ENCODE measurements around the gene SESN1. TPM values are rescaled to one million over a fixed set of nuclear protein-coding genes. Genes with fewer than 3 reads are reported as not detected.

Gene SESN1
- total RNA-seq, 1 donor from 2014 or later, result 58.9 TPM

- no peaks in the 10 kb centered on the region for H3K27me3 ChIP-seq
- DNase-seq (ENCODE audit: extremely low spot score in 2 of 2), result no peak
- no peaks in the 10 kb centered on the region for H3K9me3 ChIP-seq
- intact Hi-C loops (cut with DNase I), result loop anchor here (10.0 kb wide), 1 partner anchor 169 kb away; no protein-coding TSS in a partner anchor
- H3K36me3 ChIP-seq, result no peaks in the 10 kb centered on the region
- H3K27ac ChIP-seq, result no peak overlapping the region
- H3K4me1 ChIP-seq, result peaks cover 41% of the 10 kb centered on the region
- no peak overlapping the region for H3K4me3 ChIP-seq
- TF ChIP-seq POLR2A (IDR thresholded peaks at IDR 0.05) (no peak), POLR2AphosphoS5 (IDR thresholded peaks at IDR 0.05; ENCODE audit: insufficient read depth in 1 of 2, low read depth in 1 of 2) (peak in 1 of 2 donors; percentile 83), CTCF (IDR thresholded peaks at IDR 0.05) (peak in 2 of 3 experiments; percentile 30 to 77)
These were observed 21.1 kb downstream of the SESN1 start for GRCh38 chr6:109073344-109074132.

GRCh38 chr6:109071125-109071917 is 23.3 kb downstream of the SESN1 start:
- Histone ChIP-seq H3K4me1 (peaks cover 29% of the 10 kb centered on the region), H3K36me3 (no peaks in the 10 kb centered on the region), H3K27me3 (no peaks in the 10 kb centered on the region), H3K9me3 (no peaks in the 10 kb centered on the region), H3K4me3 (no peak overlapping the region), H3K27ac (no peak overlapping the region)
- intact Hi-C loops (cut with DNase I), result loop anchor here (10.0 kb wide), 1 partner anchor 167 kb away; no protein-coding TSS in a partner anchor
- TF ChIP-seq POLR2A (IDR thresholded peaks at IDR 0.05), result no peak
- no peak for TF ChIP-seq CTCF (IDR thresholded peaks at IDR 0.05)
- no peak for TF ChIP-seq POLR2AphosphoS5 (IDR thresholded peaks at IDR 0.05; ENCODE audit: insufficient read depth in 1 of 2, low read depth in 1 of 2)
- DNase-seq (ENCODE audit: extremely low spot score in 2 of 2), result no peak

GRCh38 chr6:109069746-109070145 is 24.9 kb downstream of the SESN1 start:
- H3K27ac ChIP-seq, result no peak overlapping the region
- H3K9me3 ChIP-seq, result no peaks in the 10 kb centered on the region
- peaks cover 18% of the 10 kb centered on the region for H3K4me1 ChIP-seq
- no peak for DNase-seq (ENCODE audit: extremely low spot score in 2 of 2)
- TF ChIP-seq POLR2AphosphoS5 (IDR thresholded peaks at IDR 0.05; ENCODE audit: insufficient read depth in 1 of 2, low read depth in 1 of 2) (no peak), CTCF (IDR thresholded peaks at IDR 0.05) (no peak), POLR2A (IDR thresholded peaks at IDR 0.05) (no peak)
- H3K27me3 ChIP-seq, result no peaks in the 10 kb centered on the region
- no peak overlapping the region for H3K4me3 ChIP-seq
- no peaks in the 10 kb centered on the region for H3K36me3 ChIP-seq
- intact Hi-C loops (cut with DNase I), result loop anchor here (10.0 kb wide), 1 partner anchor 165 kb away; no protein-coding TSS in a partner anchor

GRCh38 chr6:109062767-109063352 is 31.8 kb downstream of the SESN1 start:
- H3K36me3 ChIP-seq, result no peaks in the 10 kb centered on the region
- intact Hi-C loops (cut with DNase I), result no loop called here
- TF ChIP-seq POLR2A (IDR thresholded peaks at IDR 0.05), result no peak
- TF ChIP-seq POLR2AphosphoS5 (IDR thresholded peaks at IDR 0.05; ENCODE audit: insufficient read depth in 1 of 2, low read depth in 1 of 2), result no peak
- no peak for TF ChIP-seq CTCF (IDR thresholded peaks at IDR 0.05)
- no peaks in the 10 kb centered on the region for H3K9me3 ChIP-seq
- peaks cover 24% of the 10 kb centered on the region for H3K4me1 ChIP-seq
- H3K27ac ChIP-seq, result no peak overlapping the region
- H3K4me3 ChIP-seq, result no peak overlapping the region
- no peak for DNase-seq (ENCODE audit: extremely low spot score in 2 of 2)
- no peaks in the 10 kb centered on the region for H3K27me3 ChIP-seq

Measured in vagina (tissue), 2 donors.